Measurements from ENCODE around the gene OR6A2.

DNA sequence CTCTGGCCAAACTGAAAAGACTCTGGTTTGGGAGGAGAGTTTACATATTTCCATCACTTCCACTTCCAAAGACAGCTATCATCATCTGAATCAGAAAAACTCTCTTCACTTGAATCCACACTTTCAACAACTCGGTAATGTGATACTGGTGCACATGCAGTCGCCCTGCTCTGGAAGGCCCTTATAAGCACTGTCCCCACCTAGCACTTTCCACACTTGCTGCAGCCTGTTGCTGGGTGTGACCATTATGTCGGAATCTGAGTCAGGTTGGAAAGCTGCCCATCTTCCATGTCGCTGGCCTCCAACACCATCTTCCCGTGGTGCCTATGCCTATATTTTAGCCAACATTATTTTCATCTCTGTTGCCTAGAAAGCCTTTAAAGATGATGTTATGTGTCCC is 44.9 kb upstream of the OR6A2 start:
- TF ChIP-seq CTCF (IDR thresholded peaks at IDR 0.05) (no peak), POLR2A (IDR thresholded peaks at IDR 0.05) (no peak)

All from lower leg skin (tissue), 3 donors.